Activated CD4-positive, CD25-positive, alpha-beta regulatory T cell treated with anti-CD3 and anti-CD28 coated beads, Interleukin-2, amount 50 U/mL, for 24 hours (primary cell): ENCODE results near the gene AHR.
A peak's percentile ranks its signal among the peaks of the same experiment; 100 is the strongest.

Experiments
- ATAC-seq, 2 donors: fragments of 150-1000 bp; cut with Tn5 transposase; one replicate each; pipeline ENCODE4 v1.10.0; 2021; ENCODE audit warnings: mild to moderate bottlenecking in 1 of 2, moderate library complexity in 1 of 2

Gene AHR

DNA sequence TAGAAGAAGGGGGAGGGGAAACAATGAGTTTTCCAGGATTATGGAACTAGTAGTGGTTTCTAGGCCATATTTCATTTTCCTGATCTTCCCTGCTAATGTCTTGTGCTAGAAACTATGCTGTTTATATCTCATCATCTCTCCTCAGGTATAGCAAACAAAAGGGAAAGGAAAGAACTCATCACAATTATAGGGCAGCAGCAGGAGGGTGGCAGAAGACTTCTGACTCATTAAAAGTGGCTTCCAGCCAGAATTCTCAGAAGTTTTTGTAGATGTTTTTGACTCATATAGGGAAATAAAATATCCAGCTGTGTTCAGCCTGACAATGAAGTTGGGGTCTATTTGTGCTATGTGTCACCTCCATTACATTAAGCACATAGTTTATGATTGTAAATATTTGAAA lies 6.5 kb downstream of the AHR start:
- peak; percentile 79 to 80 for ATAC-seq

DNA sequence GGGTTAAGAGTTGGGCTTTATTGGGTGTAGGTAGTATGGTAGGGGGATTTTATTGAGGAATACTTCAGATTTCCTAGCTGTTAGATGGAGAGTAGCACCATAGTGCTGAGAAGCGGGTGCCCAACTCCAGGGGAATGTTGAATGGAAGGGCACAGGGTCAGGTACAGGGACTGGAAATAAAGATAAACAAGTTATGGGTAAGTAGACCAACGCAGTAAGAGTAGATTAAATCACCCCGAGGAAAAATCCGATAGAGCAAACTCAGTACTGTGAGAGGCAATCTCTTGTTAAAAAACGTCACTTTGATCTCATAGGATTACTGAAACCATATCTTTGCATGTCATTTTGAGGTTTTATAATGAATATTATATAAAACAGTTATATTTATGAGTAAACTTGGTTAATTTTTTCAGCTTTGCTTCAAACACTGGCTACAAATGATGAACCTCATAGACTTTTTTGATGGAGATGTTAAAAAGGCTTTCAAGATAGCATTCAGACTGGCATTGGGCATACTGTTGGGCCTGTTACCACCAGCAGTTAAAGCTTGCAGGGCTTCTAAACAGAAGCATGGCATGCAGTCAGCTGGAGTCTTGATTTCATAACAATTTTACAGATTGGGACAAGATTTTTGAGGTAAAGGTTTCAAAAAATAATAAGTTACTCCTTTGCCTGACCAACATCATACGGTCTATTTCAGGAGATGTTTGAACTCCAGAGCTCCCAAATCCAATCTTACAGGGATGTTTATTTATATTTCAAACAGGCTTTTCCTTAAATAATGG lies 7.1 kb downstream of the AHR start:
- ATAC-seq: peak; percentile 34 to 50

DNA sequence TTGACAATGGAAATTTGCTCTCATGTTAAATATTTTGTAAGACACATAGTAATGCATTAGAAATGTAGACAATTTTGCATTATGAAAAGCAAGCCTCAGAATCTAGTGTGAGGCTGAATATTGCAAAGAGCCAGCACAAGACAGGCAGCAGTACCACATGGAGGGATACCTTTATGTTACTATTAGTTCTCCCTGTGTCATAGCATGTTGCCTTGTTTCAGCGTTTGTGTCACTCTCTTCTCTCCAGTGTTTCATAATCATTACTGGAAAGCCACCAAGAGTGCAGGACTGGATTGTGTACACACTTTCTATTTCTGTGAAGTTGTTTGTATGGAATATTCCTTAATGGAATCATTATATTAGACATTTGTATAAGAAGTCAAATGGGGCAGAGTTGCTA lies 8.5 kb downstream of the AHR start:
- no peak for ATAC-seq

DNA sequence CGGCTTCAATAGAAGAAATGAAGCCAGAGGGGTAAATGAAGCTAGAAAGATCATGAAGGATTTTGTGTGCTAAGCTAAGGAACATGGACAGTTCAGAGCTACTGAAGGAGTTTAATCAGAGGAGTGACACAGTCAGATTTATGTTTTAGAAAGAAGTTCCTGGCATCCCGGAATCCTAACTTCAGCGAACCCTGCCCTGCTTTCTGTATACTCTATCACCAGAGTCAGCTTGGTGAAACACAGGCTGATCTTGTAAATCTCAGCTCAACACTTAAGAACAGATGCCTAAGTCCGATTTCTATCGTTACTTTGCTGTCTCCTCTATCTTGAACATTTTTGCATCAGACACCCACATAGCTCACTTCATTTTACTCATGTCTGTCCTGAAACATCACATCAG lies 9.1 kb downstream of the AHR start:
- ATAC-seq: no peak

DNA sequence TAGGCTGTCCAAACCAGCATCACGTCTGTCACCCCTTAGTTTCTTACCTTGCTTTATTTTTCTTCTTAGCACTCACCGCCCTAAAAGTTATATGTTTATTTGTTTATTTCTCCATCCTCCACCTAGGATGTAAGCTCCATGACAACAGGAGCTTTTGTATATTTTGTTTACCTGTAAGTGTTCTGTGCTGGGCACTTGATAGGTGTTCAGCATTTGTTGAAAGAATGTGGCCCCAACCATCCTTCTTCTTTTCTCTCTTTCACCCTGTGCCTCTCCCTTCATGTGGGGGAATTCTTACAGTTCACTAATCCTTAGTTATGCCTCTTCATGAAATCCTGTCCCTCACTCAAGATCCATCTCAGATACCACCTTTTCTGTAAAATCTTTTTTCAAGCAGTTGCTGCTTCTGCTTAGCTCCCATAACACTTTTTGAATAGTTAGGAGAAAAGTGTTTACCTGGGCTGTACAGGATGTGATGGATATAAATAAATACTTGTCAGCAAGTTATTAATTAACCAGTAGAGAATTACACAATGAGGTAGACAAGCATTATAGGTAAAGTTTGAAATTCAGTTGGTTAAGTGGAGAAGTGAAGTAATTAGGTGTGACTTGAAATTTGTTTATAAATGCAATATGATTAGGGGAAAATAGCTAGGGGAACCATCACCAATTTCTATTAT lies 9.7 kb downstream of the AHR start:
- ATAC-seq: no peak

DNA sequence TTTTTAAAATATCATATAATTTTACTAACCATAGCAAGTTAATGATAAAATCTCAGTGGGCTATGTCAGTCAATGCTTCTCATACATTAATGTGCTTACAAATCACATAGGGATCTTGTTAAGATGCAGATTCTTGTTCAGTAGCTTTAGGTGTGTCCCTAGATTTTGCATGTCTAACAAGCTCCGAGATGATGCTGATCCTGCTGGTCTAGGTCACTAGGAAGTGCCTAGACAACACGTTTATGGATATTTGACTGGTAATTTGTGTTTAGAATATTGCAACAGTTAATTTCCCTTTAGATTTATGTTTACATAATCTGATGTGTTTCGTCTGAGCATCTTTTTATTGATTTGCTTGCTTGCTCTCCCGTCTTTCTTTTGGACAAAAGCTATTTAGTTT lies 12.7 kb downstream of the AHR start:
- ATAC-seq: no peak

DNA sequence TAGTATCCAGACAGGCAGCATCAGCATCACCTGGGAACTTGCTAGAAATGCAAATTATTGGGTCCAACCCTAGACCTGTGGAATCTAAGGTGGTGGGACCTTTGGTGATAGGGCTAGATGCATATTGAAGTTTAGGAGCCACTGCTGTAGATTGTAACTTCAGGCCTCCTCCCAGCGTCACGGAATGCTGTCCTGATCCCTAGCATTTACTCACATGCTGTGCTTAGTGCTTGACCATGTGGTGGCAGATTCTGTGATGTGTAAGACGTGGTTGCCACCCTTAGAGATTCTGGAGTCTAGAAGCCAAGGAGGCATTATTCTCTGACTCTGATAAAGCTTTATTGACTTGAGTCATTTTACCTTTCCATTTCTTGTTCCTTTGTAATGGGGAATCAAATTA lies 13.5 kb downstream of the AHR start:
- ATAC-seq: no peak

DNA sequence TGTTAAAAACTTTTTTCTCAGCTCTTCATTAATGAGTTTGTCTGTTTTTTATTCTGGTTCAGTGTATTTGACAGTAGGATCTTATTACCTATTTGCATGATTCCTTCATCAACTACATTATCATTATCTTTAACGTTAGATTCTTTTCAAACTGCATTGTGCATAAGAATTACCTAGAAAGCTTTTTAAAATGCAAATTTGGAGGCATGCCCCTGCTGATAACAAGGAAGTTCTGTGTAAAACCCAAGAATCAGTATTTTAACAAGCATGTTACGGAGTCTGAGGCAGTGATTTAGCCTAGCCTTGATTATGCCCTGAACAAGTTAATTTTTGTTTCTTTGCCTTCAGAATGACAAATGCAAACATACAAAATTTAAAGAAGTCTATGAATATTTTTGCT lies 14.2 kb downstream of the AHR start:
- no peak for ATAC-seq

DNA sequence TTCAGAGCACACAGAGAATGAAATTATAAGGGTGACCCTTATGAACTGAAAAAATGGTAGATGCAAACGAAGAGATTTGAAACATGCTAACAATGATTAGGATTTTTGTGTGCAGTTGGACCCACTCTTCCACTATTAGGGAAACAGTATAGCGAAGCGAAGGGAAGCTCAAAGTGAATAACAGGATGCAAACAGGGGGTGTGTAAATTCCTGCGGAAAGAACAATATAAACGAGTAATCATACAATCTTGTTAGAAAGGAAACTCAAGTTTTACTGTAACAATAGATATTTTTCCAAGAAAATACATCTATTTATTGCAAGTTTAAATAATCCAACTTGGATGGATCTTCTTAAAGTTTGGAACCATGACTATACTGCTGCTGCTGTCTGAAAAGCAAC lies 14.7 kb downstream of the AHR start:
- ATAC-seq: no peak

DNA sequence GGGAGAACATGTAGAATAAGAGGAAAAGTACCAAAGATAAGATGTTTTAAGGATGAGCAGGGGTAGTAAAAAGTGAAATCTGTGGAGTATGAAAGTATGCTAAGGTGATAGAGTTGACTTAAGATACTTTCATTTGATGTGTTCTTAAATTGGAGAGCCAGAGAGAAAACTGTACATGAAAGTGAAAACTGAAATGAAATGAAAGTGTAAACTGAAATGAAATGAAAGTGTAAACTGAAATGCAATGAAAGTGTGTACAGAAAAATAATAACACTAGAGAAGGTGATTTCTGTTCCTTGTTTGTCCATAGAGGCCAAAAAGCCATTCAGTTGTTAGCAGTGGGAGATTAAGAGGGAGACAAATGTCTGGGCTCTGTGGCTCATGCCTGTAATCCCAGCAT lies 17.5 kb downstream of the AHR start:
- ATAC-seq: no peak

DNA sequence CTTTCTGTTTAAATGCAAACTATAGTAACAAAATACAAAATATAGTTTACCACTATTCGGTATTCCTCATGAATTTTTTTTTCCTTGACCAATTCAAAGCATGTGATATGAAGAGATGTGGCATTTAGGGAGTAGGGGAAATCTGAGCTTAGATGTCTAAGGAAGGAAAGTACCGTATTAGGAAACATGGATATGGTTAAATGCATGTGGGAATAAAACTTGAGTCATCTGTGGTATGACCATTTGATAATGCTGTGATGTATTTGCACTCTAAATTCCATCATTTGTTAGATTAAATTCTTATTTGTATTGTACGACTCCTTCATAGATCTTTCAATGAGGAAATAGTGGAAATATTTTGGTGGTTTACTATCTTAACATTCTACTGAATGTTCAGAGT lies 19.7 kb downstream of the AHR start:
- ATAC-seq: no peak

DNA sequence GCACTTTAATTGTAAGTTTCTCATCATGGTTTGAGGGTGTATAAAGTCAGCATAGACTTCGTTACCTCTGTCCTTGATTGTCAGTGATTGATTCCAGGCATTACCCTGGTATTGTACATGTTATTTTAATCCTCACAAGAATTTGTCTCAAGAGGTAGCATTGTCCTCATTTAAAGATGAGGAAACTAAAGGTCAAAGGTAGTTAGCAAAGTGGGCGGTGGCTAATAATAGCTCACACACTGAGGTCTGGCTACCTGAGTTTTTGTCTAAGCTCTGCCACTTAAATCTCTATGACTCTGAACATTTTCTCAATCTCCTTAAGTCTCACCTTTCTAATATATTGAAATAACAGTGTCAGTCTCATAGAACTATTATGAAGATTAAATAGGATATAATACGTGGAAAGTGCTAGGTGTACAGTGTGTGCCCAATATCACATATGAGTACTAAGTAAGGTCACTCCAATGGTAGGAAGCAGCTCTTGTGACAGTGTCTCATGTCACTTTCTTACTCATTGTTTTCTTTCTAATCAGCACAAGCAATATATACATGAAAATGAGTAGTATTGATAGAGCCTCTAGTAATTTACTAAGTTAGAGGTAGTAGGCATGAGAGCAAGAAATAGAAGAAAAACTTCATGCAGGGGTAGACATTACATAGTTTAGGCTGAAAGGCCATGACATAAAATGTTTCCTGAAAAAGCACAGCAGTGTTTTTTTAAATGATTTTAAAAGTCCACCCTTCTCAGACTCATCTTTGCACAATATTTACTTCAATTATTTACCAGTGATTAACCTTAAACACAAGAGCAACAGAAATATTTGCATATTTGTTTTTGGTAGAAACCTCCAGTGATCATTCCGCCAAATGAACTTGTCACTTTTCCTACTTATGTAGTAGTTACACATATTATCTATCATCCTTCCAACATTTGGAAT lies 21.0 kb downstream of the AHR start:
- peak; percentile 21 to 62 for ATAC-seq

DNA sequence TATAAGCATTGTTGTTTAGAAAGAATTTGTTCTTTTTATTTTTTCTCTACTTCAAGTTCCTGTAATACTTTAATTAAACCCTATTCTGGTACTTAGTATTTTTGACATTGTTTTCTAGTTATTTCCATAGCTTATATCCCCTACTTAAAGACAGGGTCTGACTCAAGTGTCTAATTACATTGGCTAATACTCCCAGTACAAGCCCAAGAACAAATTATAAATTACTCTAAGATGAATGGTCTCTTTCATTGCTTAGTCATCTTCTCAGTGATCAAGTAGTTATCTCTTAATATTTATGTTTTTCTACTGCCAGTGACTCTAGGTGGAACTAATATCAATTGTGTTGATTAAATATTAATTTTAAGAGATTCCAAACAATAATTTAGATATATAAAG lies 21.6 kb downstream of the AHR start:
- ATAC-seq: no peak

DNA sequence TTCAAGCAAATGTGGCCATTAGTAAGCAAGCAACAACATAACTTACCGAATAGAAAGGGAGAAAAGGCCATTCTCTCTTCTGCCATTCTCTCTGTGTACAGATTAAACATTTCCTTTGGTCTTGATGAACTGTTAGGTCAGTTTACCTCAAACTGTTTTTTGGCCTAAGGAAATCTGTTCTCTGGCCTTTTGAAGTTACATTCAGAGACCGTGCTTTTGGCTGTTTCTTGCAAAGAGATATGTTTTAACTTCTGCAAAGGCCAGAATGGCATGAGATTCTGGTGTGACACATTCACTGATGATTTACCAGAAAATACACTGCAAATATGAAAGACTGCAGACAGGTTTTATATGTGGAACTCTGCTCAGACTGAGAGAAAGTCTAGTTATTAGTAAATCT lies 22.2 kb downstream of the AHR start:
- ATAC-seq: no peak

DNA sequence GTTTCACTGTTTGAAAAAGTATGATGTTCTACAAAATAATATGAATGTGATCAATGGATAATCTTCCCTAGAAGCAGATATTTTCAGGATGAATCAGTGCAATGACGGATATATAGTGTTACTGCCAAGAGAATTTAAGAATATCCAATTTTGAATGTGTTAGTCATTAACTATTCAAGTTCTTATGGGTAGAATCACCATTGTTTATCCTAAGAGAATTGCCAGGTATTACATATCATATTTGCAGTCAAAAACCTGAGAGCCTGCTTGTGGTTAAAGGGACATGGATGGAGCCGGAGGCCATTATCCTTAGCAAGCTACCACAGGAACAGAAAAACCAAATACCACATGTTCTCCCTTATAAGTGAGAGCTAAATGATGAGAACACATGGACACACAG lies 26.9 kb downstream of the AHR start:
- ATAC-seq: no peak

DNA sequence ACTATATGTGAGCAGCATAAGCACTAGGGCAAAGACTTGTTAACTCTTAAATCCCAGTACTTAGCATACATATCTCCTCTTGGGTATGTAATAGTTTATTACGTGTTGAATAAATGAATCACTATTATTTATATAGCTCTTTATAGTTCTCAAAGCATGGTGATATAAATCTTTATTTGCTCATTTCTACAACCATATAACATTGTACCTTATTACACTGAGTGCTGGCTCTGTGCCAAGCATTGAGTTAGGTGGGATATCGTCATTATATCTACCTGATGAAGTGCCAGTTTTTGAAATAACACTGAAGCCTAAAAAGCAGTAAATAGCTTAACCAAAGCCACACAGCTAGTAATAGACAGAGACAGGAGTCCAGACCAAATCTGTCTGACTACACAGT lies 27.9 kb downstream of the AHR start:
- ATAC-seq: no peak

DNA sequence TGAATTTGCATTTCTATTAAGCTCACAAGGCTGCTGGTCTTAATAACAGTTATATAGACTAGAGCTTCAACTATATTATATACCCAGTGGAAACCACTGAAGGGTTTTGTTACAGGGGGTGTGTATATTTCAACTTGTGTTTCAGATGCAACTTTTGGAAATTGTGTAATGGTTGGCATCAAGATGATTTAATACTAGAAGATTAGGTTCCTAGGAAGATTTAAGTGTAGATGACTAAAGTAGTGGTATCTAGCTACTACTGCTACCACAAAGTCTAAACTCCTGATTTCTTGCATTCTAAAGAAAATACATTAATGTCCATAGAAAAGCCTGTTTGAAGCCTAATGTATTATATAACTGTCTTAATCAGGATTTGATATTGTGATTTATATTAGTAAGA lies 30.2 kb downstream of the AHR start:
- ATAC-seq: no peak

DNA sequence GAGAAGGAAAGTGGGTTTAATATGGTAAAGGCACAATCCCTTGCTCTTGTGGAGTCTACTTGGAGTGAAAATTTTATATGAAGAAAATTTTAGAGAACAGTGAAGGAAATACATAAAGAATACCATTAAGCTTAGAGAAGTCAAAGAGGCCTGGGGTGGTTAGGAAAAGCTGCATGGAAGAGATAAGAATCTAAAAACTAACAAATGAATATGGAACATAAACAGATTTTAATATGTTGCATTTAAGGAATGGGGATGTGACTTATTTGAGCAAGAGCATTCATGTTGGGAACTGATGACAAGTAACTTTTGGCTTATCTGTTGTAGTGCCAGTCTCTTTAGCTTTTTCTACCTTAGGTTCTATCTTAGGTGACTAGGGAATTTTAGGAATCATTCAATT lies 31.0 kb downstream of the AHR start:
- no peak for ATAC-seq

DNA sequence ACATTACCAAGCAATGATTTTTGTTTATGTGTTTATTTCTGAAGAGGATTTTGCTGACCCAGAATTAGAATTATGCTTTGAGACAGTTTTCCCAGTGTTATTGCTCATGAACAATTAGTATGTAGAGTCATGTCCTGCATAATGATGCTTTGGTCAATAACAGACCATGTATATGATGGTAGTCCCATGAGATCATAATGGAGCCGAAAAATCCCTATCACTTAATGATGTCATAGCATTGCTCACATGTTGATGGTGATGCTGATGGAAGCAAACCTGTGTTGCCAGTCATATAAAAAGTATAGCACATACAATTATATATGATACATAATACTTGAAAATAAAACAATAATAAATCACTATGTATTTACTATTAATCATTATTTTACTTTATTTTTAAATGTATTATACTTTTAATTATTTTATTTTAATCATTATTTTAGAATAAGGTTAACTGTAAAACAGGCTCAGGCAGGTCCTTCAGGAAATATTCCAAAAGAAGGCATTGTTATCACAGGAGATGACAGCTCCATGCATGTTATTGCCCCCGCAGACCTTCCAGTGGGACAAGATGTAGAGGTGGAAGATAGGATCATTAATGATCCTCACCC lies 33.5 kb downstream of the AHR start:
- ATAC-seq: no peak

DNA sequence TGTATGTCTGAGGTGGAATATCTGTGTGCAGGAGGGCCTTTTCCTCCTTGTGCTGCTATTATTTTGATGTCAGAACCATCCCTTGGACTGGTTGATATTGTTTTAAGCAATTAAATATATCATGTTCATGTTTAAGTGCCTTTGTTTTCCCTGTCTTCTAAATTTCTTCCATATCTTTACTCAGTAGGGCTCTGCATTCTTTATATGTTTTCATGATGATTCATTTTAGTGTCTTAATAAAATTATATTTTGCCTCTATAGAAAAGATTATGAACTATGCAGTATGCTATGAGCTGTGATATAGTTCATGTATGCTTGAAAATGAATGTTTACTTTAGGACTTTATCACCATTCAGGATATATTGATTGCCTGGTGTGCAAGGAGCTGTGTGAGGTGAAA lies 34.8 kb downstream of the AHR start:
- no peak for ATAC-seq

DNA sequence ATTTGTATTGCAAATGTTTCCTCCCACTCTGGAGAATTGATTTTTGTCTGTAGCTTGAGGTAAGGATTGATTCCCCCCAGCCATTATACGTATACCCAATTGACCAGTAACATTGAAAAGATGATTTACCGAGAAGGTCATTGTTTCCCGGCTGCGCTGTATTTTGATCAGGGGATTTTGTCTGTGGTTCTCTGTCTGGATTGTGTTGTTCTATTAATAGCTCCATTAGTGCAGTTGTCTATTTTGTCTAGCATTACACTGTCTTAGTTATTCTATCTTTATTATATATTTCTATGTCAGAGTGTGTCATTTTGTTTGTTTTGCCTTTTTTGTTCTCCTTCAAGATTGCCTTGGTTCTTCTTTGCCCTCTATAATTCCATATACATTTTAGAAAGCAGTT lies 37.7 kb downstream of the AHR start:
- no peak for ATAC-seq

DNA sequence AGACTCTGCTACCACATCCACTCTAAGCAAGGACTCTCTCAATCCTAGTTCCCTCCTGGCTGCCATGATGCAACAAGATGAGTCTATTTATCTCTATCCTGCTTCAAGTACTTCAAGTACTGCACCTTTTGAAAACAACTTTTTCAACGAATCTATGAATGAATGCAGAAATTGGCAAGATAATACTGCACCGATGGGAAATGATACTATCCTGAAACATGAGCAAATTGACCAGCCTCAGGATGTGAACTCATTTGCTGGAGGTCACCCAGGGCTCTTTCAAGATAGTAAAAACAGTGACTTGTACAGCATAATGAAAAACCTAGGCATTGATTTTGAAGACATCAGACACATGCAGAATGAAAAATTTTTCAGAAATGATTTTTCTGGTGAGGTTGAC lies 40.7 kb downstream of the AHR start:
- ATAC-seq: no peak

DNA sequence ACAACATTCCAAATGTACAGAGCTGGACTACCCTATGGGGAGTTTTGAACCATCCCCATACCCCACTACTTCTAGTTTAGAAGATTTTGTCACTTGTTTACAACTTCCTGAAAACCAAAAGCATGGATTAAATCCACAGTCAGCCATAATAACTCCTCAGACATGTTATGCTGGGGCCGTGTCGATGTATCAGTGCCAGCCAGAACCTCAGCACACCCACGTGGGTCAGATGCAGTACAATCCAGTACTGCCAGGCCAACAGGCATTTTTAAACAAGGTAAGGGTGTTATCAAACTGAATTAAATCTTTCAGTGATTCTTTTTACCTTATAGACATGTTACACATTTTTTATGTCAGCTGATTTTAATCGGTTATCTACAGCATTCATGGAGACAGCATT lies 41.5 kb downstream of the AHR start:
- ATAC-seq: no peak
